ENCODE results near the gene DDX41.

DNA sequence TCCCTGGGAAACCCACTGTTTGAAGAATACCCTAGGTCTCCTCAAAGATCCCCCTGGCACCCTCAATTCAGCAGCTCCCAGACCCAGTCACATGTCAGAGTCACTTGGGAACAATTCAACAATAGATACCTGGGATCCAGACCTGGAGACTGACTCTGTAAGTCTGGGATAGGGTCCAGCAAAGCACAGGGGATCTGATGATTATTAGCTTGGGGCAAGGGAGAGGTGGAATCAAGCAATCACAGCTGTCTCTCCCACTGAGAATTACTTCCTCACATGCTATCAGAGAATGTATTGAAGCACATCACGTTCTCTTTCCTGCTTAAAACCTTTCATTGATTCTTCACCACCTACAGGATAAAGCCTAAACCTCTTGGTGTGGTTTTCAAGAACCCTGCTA lies 31.7 kb upstream of the DDX41 start:
- no peak for TF ChIP-seq POLR2AphosphoS5 (IDR thresholded peaks at IDR 0.05)
- TF ChIP-seq, protein P1, sequence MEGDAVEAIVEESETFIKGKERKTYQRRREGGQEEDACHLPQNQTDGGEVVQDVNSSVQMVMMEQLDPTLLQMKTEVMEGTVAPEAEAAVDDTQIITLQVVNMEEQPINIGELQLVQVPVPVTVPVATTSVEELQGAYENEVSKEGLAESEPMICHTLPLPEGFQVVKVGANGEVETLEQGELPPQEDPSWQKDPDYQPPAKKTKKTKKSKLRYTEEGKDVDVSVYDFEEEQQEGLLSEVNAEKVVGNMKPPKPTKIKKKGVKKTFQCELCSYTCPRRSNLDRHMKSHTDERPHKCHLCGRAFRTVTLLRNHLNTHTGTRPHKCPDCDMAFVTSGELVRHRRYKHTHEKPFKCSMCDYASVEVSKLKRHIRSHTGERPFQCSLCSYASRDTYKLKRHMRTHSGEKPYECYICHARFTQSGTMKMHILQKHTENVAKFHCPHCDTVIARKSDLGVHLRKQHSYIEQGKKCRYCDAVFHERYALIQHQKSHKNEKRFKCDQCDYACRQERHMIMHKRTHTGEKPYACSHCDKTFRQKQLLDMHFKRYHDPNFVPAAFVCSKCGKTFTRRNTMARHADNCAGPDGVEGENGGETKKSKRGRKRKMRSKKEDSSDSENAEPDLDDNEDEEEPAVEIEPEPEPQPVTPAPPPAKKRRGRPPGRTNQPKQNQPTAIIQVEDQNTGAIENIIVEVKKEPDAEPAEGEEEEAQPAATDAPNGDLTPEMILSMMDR (IDR thresholded peaks at IDR 0.05): no peak
- no peak for TF ChIP-seq POLR2A (IDR thresholded peaks at IDR 0.05)
